HG03432 (cell line): ENCODE results near the gene PARD3B.
"Not testable (repeated sequence)": the region's sequence is repeated elsewhere in the genome, so short reads cannot be mapped to it uniquely, and the experiment has no call there.

ENCODE experiments used
- ATAC-seq: cut with Tn5 transposase; IDR thresholded peaks from one replicate; pipeline ENCODE4 v1.9.1; 2021; ENCODE audit warnings: mild to moderate bottlenecking, moderate library complexity; ENCODE audit not compliant: unreplicated experiment

PARD3B gene

DNA sequence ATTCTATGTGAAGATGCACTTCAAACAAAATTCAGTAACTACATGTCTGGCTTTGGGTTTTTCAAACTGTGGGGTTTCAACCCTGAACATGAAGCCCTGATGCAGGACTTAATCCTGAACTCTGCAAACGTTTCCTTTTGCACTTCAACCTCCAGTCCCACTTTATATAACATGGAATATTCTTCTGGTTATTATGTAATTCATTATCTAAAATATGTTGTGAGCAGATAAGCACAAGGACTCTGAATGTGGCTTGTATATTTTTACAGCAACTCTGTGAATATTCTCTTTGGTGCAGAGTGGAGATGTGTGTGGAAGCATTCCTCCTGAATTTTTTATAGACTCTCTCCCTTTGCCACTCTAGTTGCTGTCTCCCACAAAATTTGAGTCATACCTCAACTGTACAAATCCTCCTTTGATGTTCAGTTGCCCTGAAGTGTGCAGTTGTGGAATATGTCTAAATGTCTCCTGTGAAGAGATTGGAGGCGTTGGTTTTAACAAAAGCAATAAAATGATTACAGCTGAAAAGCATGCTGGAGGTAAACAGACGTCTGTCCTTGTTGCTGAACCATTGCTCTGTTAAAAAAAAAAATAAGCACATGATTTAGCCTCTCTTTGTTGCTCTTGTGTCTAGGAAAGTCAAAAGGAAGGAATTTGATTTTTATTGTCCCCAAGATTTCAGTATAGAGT is 931.9 kb downstream of the PARD3B start:
- ATAC-seq = no peak

DNA sequence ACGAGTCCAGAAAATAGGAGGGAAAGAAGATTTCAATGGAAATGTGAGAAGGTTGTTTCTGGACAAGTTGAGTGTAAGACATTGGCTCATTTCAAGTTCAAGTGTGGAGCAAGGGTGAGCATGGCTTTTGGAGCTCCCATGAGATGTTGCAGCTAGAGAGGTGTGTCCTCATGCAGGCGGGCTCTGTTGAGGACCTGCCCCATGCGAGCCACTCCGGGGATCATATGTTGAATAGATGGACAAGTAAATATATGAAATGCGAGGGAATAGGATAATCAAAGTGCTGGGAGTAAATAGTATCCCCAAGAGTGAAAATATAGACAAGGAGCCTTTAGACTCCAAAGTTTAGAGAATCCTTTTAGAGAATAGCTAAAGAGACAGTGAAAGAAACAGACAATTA is 936.6 kb downstream of the PARD3B start:
- ATAC-seq = no peak

- no peak for ATAC-seq
Observed at GRCh38 chr2:205482399-205483081, 937.3 kb downstream of the PARD3B start.

- ATAC-seq = no peak
Observed at GRCh38 chr2:205483095-205483494, 937.8 kb downstream of the PARD3B start.

DNA sequence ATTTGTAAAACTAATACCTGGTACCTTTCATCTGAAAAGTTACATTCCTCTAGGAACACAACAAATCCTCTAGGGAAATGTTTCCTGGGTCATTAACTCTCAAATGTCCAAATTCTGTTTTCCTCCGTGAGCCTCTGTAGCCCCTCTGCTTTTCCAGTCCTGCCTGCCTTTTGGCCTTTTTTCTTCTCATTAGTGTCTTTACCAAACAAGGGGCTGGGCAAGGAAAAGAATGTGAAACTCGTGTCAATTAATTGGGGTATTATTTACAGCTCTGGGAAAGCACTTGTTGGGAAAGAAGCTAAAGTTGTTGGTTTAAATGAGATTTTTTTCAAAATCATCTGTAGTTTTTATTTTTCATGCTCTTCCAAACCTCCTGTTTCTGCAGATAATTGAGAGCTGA is 938.9 kb downstream of the PARD3B start:
- ATAC-seq = no peak

DNA sequence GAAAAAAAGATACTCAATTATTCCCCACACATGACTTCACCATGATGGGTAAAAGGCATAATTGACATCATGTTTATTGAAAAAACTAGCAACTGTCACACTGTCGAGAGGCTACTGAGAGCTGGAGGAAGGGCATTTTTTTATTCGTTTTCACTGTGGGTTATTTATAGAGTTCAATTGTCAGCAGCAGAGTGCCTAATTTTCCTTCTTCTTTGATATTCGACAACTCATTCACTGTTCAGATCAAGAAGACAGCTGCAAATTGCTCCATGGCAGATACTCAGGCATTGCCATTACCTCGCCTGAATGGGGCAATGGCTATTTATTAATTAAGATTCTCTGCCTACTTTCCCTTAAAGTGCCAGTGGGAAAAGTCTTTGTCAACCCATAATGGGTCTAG is 939.5 kb downstream of the PARD3B start:
- ATAC-seq = no peak

DNA sequence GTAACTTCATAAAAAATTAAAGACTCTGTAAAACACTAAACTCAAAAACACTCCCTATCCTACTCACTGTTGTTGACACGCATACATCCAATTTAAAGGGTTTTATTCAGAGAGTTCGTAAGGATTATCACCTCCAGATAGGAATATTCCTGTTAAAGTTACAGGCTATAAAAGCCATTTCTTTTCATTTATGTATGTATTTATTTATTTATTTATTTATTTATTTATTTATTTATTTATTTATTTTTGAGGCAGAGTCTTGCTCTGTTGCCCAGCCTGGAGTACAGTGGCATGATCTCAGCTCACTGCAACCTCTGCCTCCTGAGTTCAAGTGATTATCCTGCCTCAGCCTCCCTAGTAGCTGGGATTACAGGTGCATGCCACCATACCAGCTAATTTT is 948.3 kb downstream of the PARD3B start:
- not testable (repeated sequence) for ATAC-seq

GRCh38 chr2:205494537-205495235 is 949.4 kb downstream of the PARD3B start:
- no peak for ATAC-seq

DNA sequence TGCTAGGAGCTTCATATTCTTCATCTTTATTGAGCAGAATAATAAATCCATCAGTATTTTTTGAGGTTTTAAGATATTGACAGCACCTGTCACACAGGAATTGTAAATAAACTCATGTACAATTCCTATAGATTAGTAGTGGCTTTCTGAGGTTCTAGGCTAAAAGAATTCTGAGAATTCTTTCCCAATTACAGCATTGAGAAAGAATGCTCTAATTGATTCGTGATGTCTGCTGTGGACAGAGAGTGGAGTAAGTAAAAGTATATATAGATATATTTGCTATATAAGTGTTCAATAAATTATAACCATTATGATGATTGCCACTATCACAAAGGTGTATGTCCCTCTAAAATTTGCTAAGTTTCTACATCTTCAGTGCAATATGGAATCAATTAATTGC is 950.5 kb downstream of the PARD3B start:
- no peak for ATAC-seq

DNA sequence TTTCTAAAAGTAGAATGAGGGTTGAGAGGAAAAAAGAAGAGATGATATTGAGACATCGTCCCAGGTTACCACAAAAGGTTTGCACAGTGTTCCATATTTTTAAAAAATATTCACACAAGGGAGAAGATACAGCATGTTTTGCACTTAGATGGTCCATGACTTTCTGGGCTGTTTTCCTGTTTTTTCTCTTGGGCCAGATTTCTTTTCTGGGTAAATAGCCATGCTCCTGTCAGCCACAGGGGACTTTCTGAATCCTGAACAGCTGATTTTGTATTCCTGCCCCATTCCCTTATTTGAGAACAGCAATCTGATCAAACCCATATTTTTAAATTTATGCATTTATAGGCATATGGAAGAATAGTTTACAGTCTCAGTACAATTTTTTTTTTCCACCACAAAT is 951.1 kb downstream of the PARD3B start:
- no peak for ATAC-seq

DNA sequence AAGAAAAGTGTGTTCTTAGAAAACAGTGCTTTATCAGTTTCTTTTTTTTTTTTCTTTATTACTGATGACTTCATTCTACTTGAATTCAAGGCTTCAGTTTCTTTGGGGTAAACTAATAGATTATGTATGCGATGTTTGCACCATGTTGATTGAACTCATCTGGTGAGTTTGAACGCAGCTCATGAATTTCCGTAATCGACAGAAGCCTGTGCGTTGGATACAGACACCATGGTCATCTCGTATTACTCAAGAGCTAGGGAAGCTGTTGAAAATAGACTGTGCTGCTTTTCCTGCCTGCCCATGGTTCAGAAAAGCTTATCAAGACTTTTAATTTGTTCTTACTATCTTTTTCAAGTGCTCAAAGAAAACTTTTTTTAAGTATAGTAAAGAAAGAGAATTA is 951.5 kb downstream of the PARD3B start:
- ATAC-seq = no peak

- no peak for ATAC-seq
Observed at GRCh38 chr2:205499006-205499405, 953.7 kb downstream of the PARD3B start.

DNA sequence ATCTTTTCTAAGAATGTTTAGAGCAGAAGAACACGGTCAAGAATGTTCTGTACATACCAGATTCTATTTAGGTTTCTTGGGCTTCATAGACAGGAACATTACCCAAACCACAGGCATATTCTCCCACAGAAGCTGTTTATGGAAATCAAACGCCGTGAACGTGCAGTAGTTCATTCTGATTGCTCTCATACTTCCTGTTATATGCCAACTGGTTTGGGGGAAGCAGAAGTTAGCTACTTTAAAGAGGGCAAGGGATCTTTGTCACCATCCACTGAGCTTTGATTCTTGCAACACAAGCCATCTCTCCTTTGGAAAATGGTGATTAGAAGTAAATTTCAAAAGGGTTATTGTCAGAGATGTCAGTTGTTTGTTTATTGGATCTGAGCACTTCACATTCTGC is 954.8 kb downstream of the PARD3B start:
- no peak for ATAC-seq

GRCh38 chr2:205500951-205501350 is 955.7 kb downstream of the PARD3B start:
- ATAC-seq = no peak

GRCh38 chr2:205501826-205502225 is 956.6 kb downstream of the PARD3B start:
- no peak for ATAC-seq

GRCh38 chr2:205505371-205505770 is 960.1 kb downstream of the PARD3B start:
- ATAC-seq = no peak

GRCh38 chr2:205509655-205510054 is 964.4 kb downstream of the PARD3B start:
- no peak for ATAC-seq

- no peak for ATAC-seq
Observed at GRCh38 chr2:205510345-205510744, 965.1 kb downstream of the PARD3B start.

GRCh38 chr2:205511221-205511620 is 965.9 kb downstream of the PARD3B start:
- no peak for ATAC-seq

- ATAC-seq = no peak
Observed at GRCh38 chr2:205511641-205512040, 966.4 kb downstream of the PARD3B start.

DNA sequence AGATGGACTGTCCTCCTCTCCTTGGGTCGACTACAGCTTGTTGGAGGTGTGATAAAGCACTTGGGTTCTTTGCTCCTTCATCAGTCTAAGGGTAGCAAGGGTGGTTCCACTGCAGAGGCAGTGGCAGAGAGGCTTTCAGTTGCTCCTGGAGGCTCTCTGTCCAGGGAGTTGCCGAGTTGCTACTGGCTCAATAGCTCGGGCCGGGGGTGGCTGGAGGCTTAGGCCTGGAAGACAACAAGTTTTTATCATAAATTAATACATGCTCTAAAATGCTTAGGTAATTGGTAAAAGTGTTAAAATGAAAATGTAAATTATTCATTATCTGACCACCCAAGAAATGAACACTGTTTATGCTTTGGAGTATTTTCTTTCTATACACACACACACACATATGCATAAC is 975.0 kb downstream of the PARD3B start:
- no peak for ATAC-seq

DNA sequence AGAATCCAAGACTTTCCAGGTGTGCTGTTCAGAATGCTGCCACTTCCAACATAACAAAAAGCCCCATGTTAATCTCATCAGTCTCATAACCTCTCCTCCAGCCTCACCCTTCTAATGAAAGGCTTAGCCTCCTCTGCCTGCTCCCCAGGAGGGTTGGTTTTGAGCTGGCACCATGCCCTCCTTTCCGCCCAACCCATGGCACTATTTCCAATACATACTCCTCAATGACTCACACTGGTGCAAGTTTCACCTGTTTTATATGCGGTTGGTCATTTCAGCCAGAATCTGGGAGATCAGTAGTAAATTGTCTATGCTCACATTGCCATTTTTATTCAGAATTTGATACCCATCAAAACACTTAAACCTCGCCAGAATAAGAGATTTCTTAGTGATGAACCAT is 979.4 kb downstream of the PARD3B start:
- ATAC-seq = no peak
